GM12891 (cell line): Measurements from ENCODE around the gene LAMC2.

Experiments
- DNase-seq: peaks from one replicate; pipeline ENCODE4 v3.0.0; 2011; ENCODE audit warnings: low spot score; ENCODE audit not compliant: insufficient read length
- FAIRE-seq: peaks from 2 replicates; lab custom pipeline; 2011; peaks lifted over from hg19 to GRCh38; lab: Jason Lieb, UNC
- PAX5 ChIP-seq: IDR thresholded peaks from 2 replicates; pipeline ENCODE4 v1.6.1; 2011; ENCODE audit warnings: low read length, moderate library complexity, mild to moderate bottlenecking; ENCODE audit not compliant: insufficient read depth, severe bottlenecking
- POLR2A ChIP-seq: IDR thresholded peaks from 2 replicates; pipeline ENCODE4 v1.6.1; 2011; ENCODE audit warnings: low read depth, low read length, control low read depth
- POLR2AphosphoS5 ChIP-seq: IDR thresholded peaks from 2 replicates; pipeline ENCODE4 v1.6.1; 2011; ENCODE audit warnings: low read depth, low read length, control low read depth
- POU2F2 ChIP-seq: IDR thresholded peaks from 2 replicates; pipeline ENCODE4 v1.6.1; 2011; ENCODE audit warnings: low read depth, mild to moderate bottlenecking, control low read depth, low read length, moderate library complexity
- SPI1 ChIP-seq: IDR thresholded peaks from 2 replicates; pipeline ENCODE4 v1.6.1; 2011; ENCODE audit warnings: low read depth, low read length, control low read depth
- TAF1 ChIP-seq: IDR thresholded peaks from 2 replicates; pipeline ENCODE4 v1.6.1; 2011; ENCODE audit warnings: low read depth, low read length, control low read depth

Gene LAMC2

DNA sequence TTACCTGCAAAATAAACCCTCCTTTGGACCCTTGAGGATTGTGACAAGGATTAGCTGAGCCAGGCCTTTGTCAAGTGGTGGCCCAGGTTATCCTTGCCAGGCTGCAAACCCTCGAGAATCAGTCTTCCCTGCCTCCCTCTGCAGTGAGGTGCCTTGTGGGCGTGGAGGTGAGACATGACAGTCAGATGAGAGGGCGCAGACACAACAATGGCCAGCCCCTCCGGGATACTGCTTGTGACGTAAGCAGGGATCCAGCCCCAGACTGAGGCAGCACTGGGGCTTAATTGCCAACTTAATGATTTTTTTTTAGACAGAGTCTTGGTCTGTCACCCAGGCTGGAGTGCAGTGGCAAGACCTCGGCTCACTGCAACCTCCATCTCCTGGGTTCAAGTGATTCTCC lies 104.6 kb downstream of the LAMC2 start:
- no peak for DNase-seq
- FAIRE-seq: no peak
- TF ChIP-seq SPI1: no peak
- TF ChIP-seq POLR2AphosphoS5: no peak
- no peak for TF ChIP-seq POLR2A
- TF ChIP-seq POU2F2: no peak
- TF ChIP-seq TAF1: no peak
- TF ChIP-seq PAX5: no peak

DNA sequence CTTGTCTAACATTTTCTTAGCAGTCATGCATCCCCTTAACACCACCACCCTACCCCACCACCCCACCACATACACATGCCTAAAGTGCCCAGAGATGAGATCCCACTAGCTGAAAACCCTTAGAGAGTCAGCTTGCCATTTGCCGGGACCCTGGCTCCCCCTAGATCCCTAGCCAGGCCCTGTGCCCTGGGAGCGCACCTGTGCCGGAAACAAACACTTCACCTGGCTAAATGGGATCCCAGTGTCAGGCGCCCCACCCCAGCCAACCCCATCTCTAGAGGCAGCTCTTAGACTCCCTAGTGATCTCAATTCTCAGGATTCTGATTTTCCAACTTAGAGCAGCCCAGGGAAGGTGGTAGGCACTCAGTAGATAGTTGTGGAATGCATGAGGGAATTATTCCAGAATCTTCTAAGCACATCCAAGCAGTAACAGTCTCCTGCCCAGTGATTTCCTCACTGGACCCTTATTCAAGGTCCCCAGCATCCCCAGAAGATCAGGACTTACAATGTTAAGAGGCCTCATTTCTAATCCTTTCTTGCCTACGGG lies 105.2 kb downstream of the LAMC2 start:
- no peak for FAIRE-seq
- no peak for DNase-seq
- no peak for TF ChIP-seq TAF1

DNA sequence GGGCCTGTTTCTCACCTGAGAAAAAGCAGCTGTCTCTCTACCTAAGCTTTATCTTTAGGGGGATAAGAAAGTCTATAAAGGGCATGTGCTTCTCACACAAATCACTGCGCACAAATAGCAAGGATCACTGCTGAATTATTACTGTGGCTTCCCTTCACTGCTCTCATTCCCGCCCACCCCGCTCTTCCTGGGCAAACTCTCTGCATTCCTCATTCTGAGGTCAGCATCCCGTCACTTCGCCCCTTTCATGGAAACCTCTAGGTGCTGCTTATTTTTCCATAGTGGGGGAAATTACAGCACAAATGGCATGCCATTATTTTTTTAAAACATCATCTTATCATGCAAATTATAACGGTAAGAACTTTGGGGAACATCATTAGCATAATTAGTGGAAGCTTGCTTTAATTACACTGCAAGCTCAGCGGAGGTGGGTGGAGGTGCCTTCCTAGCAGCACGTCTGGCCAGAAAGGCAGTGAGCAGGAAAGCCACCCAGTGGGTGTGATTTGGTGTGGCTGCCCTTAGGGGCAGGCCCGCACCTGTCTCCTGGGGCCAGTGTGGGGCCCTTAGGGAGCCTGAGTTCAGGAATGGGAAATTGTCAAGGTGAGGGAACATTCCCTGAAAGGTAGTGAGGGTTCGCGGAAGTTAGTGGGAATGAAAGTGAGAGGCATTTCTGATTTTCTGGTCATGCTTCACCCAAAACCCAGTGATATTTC lies 105.9 kb downstream of the LAMC2 start:
- TF ChIP-seq POLR2A (no peak), POU2F2 (no peak), TAF1 (no peak), SPI1 (no peak), POLR2AphosphoS5 (no peak), PAX5 (no peak)
- DNase-seq: no peak
- FAIRE-seq: no peak

DNA sequence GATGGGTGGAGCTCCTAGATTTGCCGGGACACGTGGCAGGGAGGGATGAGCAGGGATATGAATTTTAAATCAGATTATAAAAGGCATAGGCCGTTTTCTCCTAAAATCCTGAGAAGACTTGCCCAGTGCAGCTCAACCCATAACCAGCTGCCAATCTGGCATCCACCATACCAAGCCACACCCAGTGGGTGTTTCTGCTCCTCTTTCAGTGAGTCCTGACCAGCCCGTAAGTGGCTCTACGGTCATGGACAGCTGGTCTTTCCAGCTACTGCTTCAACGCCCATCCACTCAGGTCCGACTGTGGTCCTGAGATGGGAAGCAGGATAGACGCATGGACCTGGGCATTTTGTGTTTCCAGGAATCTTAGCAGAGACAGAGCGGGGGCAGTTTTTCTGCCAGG lies 107.2 kb downstream of the LAMC2 start:
- TF ChIP-seq POLR2AphosphoS5 (no peak), PAX5 (no peak), POLR2A (no peak), SPI1 (no peak), POU2F2 (no peak), TAF1 (no peak)
- FAIRE-seq (no peak), DNase-seq (no peak)

DNA sequence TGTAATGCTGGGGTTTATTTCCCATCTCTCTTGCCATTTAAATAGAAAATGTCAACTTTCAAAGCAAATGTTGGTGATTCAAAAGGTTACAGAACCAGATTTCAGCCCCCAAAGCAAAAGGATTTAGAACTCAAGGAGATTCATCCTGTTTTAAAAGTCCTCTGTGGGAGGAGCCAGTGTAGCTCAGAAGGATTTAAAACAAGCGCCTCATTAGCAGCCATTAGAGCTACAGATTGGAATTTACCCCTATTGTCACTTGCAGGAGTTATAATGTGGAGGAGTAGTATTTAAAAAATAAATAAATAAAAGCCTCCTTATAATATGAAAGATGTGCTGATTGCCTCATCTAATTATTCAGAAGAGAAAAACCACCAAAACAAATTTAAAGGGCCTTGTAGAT lies 107.8 kb downstream of the LAMC2 start:
- no peak for DNase-seq
- TF ChIP-seq POLR2A: no peak
- no peak for TF ChIP-seq POLR2AphosphoS5
- TF ChIP-seq TAF1: no peak
- TF ChIP-seq POU2F2: no peak
- no peak for TF ChIP-seq SPI1
- TF ChIP-seq PAX5: no peak
- FAIRE-seq: no peak
